ENCODE measurements around the gene LRRC71.

Gene LRRC71

GRCh38 chr1:156933136-156933535 is 12.7 kb downstream of the LRRC71 start:
- Histone ChIP-seq H3K9me3 (replicated peaks; ENCODE audit: low read length) (no peaks in the 10 kb centered on the region), H3K4me2 (ENCODE audit: low read length) (no peak overlapping the region), H3K27me3 (ENCODE audit: control insufficient read depth, insufficient read depth, low read length) (peaks cover 22% of the 10 kb centered on the region), H3K9ac (ENCODE audit: low read depth, low read length) (no peak overlapping the region), H3K4me1 (ENCODE audit: control insufficient read depth, insufficient read depth, low read length) (no peaks in the 10 kb centered on the region), H3K36me3 (ENCODE audit: insufficient read depth, low read length) (peaks cover 25% of the 10 kb centered on the region), H3K4me3 (ENCODE audit: low read length) (no peak overlapping the region)

- Histone ChIP-seq H3K9ac (ENCODE audit: low read depth, low read length) (no peak overlapping the region), H3K4me2 (ENCODE audit: low read length) (no peak overlapping the region), H3K27me3 (ENCODE audit: control insufficient read depth, insufficient read depth, low read length) (peaks cover 3% of the 10 kb centered on the region), H3K36me3 (ENCODE audit: insufficient read depth, low read length) (peaks cover 47% of the 10 kb centered on the region), H3K4me1 (ENCODE audit: control insufficient read depth, insufficient read depth, low read length) (no peaks in the 10 kb centered on the region), H3K4me3 (ENCODE audit: low read length) (no peak overlapping the region), H3K9me3 (replicated peaks; ENCODE audit: low read length) (no peaks in the 10 kb centered on the region)
These were observed 15.2 kb downstream of the LRRC71 start for GRCh38 chr1:156935505-156936128.

- H3K9ac ChIP-seq (ENCODE audit: low read depth, low read length) = no peak overlapping the region
- H3K4me1 ChIP-seq (ENCODE audit: control insufficient read depth, insufficient read depth, low read length) = no peaks in the 10 kb centered on the region
- H3K36me3 ChIP-seq (ENCODE audit: insufficient read depth, low read length) = peaks cover 49% of the 10 kb centered on the region
- H3K9me3 ChIP-seq (replicated peaks; ENCODE audit: low read length) = no peaks in the 10 kb centered on the region
- no peaks in the 10 kb centered on the region for H3K27me3 ChIP-seq (ENCODE audit: control insufficient read depth, insufficient read depth, low read length)
- no peak overlapping the region for H3K4me3 ChIP-seq (ENCODE audit: low read length)
- no peak overlapping the region for H3K4me2 ChIP-seq (ENCODE audit: low read length)
These were observed 15.8 kb downstream of the LRRC71 start for GRCh38 chr1:156936191-156936590.

- H3K36me3 ChIP-seq (ENCODE audit: insufficient read depth, low read length) = peaks cover 55% of the 10 kb centered on the region
- H3K4me1 ChIP-seq (ENCODE audit: control insufficient read depth, insufficient read depth, low read length) = no peaks in the 10 kb centered on the region
- no peaks in the 10 kb centered on the region for H3K27me3 ChIP-seq (ENCODE audit: control insufficient read depth, insufficient read depth, low read length)
- no peak overlapping the region for H3K4me3 ChIP-seq (ENCODE audit: low read length)
- H3K9me3 ChIP-seq (replicated peaks; ENCODE audit: low read length) = no peaks in the 10 kb centered on the region
- H3K9ac ChIP-seq (ENCODE audit: low read depth, low read length) = no peak overlapping the region
- H3K4me2 ChIP-seq (ENCODE audit: low read length) = no peak overlapping the region
These were observed 16.3 kb downstream of the LRRC71 start for GRCh38 chr1:156936721-156937220.

- Histone ChIP-seq H3K9ac (ENCODE audit: low read depth, low read length) (no peak overlapping the region), H3K4me1 (ENCODE audit: control insufficient read depth, insufficient read depth, low read length) (no peaks in the 10 kb centered on the region), H3K4me3 (ENCODE audit: low read length) (no peak overlapping the region), H3K36me3 (ENCODE audit: insufficient read depth, low read length) (peaks cover 64% of the 10 kb centered on the region), H3K4me2 (ENCODE audit: low read length) (no peak overlapping the region), H3K27me3 (ENCODE audit: control insufficient read depth, insufficient read depth, low read length) (no peaks in the 10 kb centered on the region), H3K9me3 (replicated peaks; ENCODE audit: low read length) (no peaks in the 10 kb centered on the region)
These were observed 17.5 kb downstream of the LRRC71 start for GRCh38 chr1:156937883-156938282.

GRCh38 chr1:156938813-156939212 is 18.4 kb downstream of the LRRC71 start:
- H3K9ac ChIP-seq (ENCODE audit: low read depth, low read length) = no peak overlapping the region
- H3K4me1 ChIP-seq (ENCODE audit: control insufficient read depth, insufficient read depth, low read length) = no peaks in the 10 kb centered on the region
- no peaks in the 10 kb centered on the region for H3K9me3 ChIP-seq (replicated peaks; ENCODE audit: low read length)
- H3K4me3 ChIP-seq (ENCODE audit: low read length) = no peak overlapping the region
- H3K36me3 ChIP-seq (ENCODE audit: insufficient read depth, low read length) = peaks cover 71% of the 10 kb centered on the region
- no peak overlapping the region for H3K4me2 ChIP-seq (ENCODE audit: low read length)
- no peaks in the 10 kb centered on the region for H3K27me3 ChIP-seq (ENCODE audit: control insufficient read depth, insufficient read depth, low read length)

- Histone ChIP-seq H3K9me3 (replicated peaks; ENCODE audit: low read length) (no peaks in the 10 kb centered on the region), H3K9ac (ENCODE audit: low read depth, low read length) (no peak overlapping the region), H3K27me3 (ENCODE audit: control insufficient read depth, insufficient read depth, low read length) (no peaks in the 10 kb centered on the region), H3K4me2 (ENCODE audit: low read length) (no peak overlapping the region), H3K4me3 (ENCODE audit: low read length) (no peak overlapping the region), H3K4me1 (ENCODE audit: control insufficient read depth, insufficient read depth, low read length) (no peaks in the 10 kb centered on the region), H3K36me3 (ENCODE audit: insufficient read depth, low read length) (peaks cover 81% of the 10 kb centered on the region)
These were observed 19.4 kb downstream of the LRRC71 start for GRCh38 chr1:156939786-156940334.

- H3K4me3 ChIP-seq (ENCODE audit: low read length) = no peak overlapping the region
- no peaks in the 10 kb centered on the region for H3K4me1 ChIP-seq (ENCODE audit: control insufficient read depth, insufficient read depth, low read length)
- H3K27me3 ChIP-seq (ENCODE audit: control insufficient read depth, insufficient read depth, low read length) = no peaks in the 10 kb centered on the region
- H3K9me3 ChIP-seq (replicated peaks; ENCODE audit: low read length) = no peaks in the 10 kb centered on the region
- no peak overlapping the region for H3K9ac ChIP-seq (ENCODE audit: low read depth, low read length)
- H3K36me3 ChIP-seq (ENCODE audit: insufficient read depth, low read length) = peaks cover 86% of the 10 kb centered on the region
- no peak overlapping the region for H3K4me2 ChIP-seq (ENCODE audit: low read length)
These were observed 21.2 kb downstream of the LRRC71 start for GRCh38 chr1:156941675-156942074.

- Histone ChIP-seq H3K9me3 (replicated peaks; ENCODE audit: low read length) (no peaks in the 10 kb centered on the region), H3K4me3 (ENCODE audit: low read length) (no peak overlapping the region), H3K36me3 (ENCODE audit: insufficient read depth, low read length) (peaks cover 86% of the 10 kb centered on the region), H3K9ac (ENCODE audit: low read depth, low read length) (no peak overlapping the region), H3K4me2 (ENCODE audit: low read length) (no peak overlapping the region), H3K27me3 (ENCODE audit: control insufficient read depth, insufficient read depth, low read length) (no peaks in the 10 kb centered on the region), H3K4me1 (ENCODE audit: control insufficient read depth, insufficient read depth, low read length) (no peaks in the 10 kb centered on the region)
These were observed 21.7 kb downstream of the LRRC71 start for GRCh38 chr1:156942176-156942575.

- H3K27me3 ChIP-seq (ENCODE audit: control insufficient read depth, insufficient read depth, low read length) = no peaks in the 10 kb centered on the region
- no peak overlapping the region for H3K4me2 ChIP-seq (ENCODE audit: low read length)
- H3K9me3 ChIP-seq (replicated peaks; ENCODE audit: low read length) = no peaks in the 10 kb centered on the region
- no peak overlapping the region for H3K4me3 ChIP-seq (ENCODE audit: low read length)
- H3K36me3 ChIP-seq (ENCODE audit: insufficient read depth, low read length) = peaks cover 86% of the 10 kb centered on the region
- no peak overlapping the region for H3K9ac ChIP-seq (ENCODE audit: low read depth, low read length)
- H3K4me1 ChIP-seq (ENCODE audit: control insufficient read depth, insufficient read depth, low read length) = no peaks in the 10 kb centered on the region
These were observed 22.1 kb downstream of the LRRC71 start for GRCh38 chr1:156942576-156942975.

- H3K36me3 ChIP-seq (ENCODE audit: insufficient read depth, low read length) = peaks cover 90% of the 10 kb centered on the region
- H3K4me1 ChIP-seq (ENCODE audit: control insufficient read depth, insufficient read depth, low read length) = no peaks in the 10 kb centered on the region
- no peaks in the 10 kb centered on the region for H3K27me3 ChIP-seq (ENCODE audit: control insufficient read depth, insufficient read depth, low read length)
- no peak overlapping the region for H3K4me3 ChIP-seq (ENCODE audit: low read length)
- H3K9ac ChIP-seq (ENCODE audit: low read depth, low read length) = no peak overlapping the region
- no peaks in the 10 kb centered on the region for H3K9me3 ChIP-seq (replicated peaks; ENCODE audit: low read length)
- no peak overlapping the region for H3K4me2 ChIP-seq (ENCODE audit: low read length)
These were observed 23.3 kb downstream of the LRRC71 start for GRCh38 chr1:156943756-156944155.

GRCh38 chr1:156944268-156944667 is 23.8 kb downstream of the LRRC71 start:
- H3K4me1 ChIP-seq (ENCODE audit: control insufficient read depth, insufficient read depth, low read length) = no peaks in the 10 kb centered on the region
- no peak overlapping the region for H3K4me3 ChIP-seq (ENCODE audit: low read length)
- no peak overlapping the region for H3K9ac ChIP-seq (ENCODE audit: low read depth, low read length)
- H3K27me3 ChIP-seq (ENCODE audit: control insufficient read depth, insufficient read depth, low read length) = no peaks in the 10 kb centered on the region
- peaks cover 88% of the 10 kb centered on the region for H3K36me3 ChIP-seq (ENCODE audit: insufficient read depth, low read length)
- no peak overlapping the region for H3K4me2 ChIP-seq (ENCODE audit: low read length)
- no peaks in the 10 kb centered on the region for H3K9me3 ChIP-seq (replicated peaks; ENCODE audit: low read length)
